Measurements from ENCODE around the gene NFIX. TPM values are rescaled to one million over a fixed set of nuclear protein-coding genes. Genes with fewer than 3 reads are reported as not detected.

NFIX gene
- total RNA-seq, 1 donor: 114 TPM

DNA sequence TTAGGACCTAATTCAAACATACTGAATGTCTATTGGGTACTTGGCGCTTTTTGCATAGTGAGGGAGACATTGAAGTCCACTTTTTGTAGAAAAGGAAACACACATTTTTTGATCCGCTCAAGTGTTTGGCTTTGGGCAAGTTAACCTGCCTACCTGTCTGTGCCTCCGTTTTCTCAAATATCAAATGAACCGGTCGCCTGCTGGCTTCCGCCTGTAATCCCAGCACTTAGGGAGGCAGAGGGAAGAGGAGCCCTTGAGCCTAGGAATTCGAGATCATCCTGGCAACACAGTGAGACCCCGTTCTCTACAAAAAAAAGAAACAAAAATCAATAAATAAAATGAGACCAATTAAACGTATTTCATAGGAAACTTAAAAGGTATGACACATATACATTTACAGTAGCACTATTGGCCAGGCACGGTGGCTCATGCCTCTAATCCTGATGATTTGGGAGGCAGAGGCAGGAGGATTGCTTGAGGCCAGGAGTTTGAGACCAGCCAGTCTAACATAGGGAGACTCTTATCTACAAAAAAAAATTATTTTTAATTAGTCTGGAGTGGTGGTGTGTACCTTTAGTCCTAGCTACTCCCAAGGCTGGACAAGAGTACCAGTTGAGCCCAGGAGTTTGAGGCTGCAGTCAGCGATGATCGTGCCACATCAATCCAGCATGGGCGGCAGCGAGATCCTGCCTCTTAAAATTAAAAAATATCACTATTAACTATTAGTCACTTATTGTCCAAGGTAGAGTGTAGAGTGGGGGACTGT, 48.4 kb upstream of the NFIX start:
- Histone ChIP-seq H3K36me3 (ENCODE audit: insufficient read depth, low read length) (peaks cover 73% of the 10 kb centered on the region), H2AFZ (ENCODE audit: low read length) (no peak overlapping the region), H3K79me2 (ENCODE audit: insufficient read depth, low read length) (peaks cover 67% of the 10 kb centered on the region), H4K20me1 (ENCODE audit: insufficient read depth, low read length) (peaks cover 25% of the 10 kb centered on the region), H3K27ac (ENCODE audit: low read depth, low read length) (peak overlapping the region; percentile 81), H3K4me3 (ENCODE audit: insufficient read depth, low read length) (peak overlapping the region; percentile 73), H3K4me1 (ENCODE audit: insufficient read depth, low read length) (peaks cover 12% of the 10 kb centered on the region), H3K9me3 (ENCODE audit: low read depth, low read length) (no peaks in the 10 kb centered on the region), H3K27me3 (ENCODE audit: insufficient read depth, low read length) (no peaks in the 10 kb centered on the region), H3K4me2 (ENCODE audit: insufficient read depth, low read length) (peak overlapping the region; percentile 93)
- TF ChIP-seq, protein P1, sequence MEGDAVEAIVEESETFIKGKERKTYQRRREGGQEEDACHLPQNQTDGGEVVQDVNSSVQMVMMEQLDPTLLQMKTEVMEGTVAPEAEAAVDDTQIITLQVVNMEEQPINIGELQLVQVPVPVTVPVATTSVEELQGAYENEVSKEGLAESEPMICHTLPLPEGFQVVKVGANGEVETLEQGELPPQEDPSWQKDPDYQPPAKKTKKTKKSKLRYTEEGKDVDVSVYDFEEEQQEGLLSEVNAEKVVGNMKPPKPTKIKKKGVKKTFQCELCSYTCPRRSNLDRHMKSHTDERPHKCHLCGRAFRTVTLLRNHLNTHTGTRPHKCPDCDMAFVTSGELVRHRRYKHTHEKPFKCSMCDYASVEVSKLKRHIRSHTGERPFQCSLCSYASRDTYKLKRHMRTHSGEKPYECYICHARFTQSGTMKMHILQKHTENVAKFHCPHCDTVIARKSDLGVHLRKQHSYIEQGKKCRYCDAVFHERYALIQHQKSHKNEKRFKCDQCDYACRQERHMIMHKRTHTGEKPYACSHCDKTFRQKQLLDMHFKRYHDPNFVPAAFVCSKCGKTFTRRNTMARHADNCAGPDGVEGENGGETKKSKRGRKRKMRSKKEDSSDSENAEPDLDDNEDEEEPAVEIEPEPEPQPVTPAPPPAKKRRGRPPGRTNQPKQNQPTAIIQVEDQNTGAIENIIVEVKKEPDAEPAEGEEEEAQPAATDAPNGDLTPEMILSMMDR (IDR thresholded peaks at IDR 0.05; ENCODE audit: extremely low read depth, low read depth, low read length): no peak
- peak; percentile 37 for DNase-seq (ENCODE audit: insufficient read length, low spot score, missing footprints)

DNA sequence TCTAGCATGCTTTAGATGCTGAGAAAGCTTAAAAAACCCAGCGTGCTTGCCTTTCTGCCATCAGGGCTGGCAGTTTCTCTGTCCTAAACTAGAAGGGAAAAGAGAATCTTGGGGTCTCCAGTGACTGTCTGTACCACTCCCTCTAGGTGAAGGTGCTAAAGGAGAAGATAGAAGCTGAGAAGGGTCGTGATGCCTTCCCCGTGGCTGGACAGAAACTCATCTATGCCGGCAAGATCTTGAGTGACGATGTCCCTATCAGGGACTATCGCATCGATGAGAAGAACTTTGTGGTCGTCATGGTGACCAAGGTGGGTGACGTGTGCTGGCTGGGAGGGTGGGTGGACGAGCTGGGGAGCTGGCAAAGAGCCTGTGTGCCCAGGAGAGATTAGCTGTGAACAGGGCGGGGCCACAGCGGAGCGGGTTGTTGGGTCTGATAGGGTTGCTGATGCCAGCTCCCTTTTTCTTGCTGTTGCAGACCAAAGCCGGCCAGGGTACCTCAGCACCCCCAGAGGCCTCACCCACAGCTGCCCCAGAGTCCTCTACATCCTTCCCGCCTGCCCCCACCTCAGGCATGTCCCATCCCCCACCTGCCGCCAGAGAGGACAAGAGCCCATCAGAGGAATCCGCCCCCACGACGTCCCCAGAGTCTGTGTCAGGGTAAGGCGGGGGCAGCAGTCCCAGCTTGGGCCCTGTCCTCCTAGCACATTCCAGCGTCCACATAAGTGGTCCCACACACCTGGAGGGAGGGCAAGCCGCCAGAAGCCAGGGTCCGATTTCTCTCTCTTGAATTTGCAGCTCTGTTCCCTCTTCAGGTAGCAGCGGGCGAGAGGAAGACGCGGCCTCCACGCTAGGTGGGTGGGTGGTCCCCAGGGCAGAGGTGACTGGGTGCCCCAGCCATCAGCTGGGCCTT, 47.3 kb upstream of the NFIX start:
- Histone ChIP-seq H3K4me3 (ENCODE audit: insufficient read depth, low read length) (no peak overlapping the region), H3K9me3 (ENCODE audit: low read depth, low read length) (no peaks in the 10 kb centered on the region), H3K27me3 (ENCODE audit: insufficient read depth, low read length) (no peaks in the 10 kb centered on the region), H3K4me1 (ENCODE audit: insufficient read depth, low read length) (peaks cover 22% of the 10 kb centered on the region), H3K4me2 (ENCODE audit: insufficient read depth, low read length) (no peak overlapping the region), H4K20me1 (ENCODE audit: insufficient read depth, low read length) (peaks cover 18% of the 10 kb centered on the region), H2AFZ (ENCODE audit: low read length) (no peak overlapping the region), H3K27ac (ENCODE audit: low read depth, low read length) (peak overlapping the region; percentile 81), H3K79me2 (ENCODE audit: insufficient read depth, low read length) (peaks cover 59% of the 10 kb centered on the region), H3K36me3 (ENCODE audit: insufficient read depth, low read length) (peaks cover 71% of the 10 kb centered on the region)
- peak; percentile 75 for DNase-seq (ENCODE audit: insufficient read length, low spot score, missing footprints)
- TF ChIP-seq, protein P1 (IDR thresholded peaks at IDR 0.05; ENCODE audit: extremely low read depth, low read depth, low read length): no peak

DNA sequence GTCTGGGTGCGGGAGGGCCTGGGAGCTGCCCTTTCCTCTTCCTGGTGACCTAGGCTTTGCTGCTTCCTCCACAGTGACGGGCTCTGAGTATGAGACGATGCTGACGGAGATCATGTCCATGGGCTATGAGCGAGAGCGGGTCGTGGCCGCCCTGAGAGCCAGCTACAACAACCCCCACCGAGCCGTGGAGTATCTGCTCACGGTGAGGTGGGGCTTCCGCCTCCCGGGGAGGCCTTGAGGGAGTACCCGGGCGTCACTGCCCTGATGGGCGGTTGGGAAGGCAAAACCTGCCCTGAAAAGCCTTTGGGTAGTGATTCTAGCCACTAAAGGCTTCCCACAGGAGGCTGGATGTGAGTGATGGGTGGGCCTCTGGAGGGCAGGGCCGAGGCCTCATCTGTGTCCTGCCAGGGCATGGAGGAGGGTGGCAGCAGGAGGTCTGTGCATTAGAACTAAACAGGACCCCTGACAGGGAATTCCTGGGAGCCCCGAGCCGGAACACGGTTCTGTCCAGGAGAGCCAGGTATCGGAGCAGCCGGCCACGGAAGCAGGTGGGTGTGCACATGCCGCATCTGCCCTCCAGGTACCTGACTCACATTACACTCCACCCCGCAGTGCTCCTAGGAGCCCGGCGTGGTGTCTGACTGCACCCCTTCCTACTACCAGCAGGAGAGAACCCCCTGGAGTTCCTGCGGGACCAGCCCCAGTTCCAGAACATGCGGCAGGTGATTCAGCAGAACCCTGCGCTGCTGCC, 46.5 kb upstream of the NFIX start:
- peak; percentile 60 for DNase-seq (ENCODE audit: insufficient read length, low spot score, missing footprints)
- H3K27me3 ChIP-seq (ENCODE audit: insufficient read depth, low read length): no peaks in the 10 kb centered on the region
- H3K79me2 ChIP-seq (ENCODE audit: insufficient read depth, low read length): peaks cover 57% of the 10 kb centered on the region
- TF ChIP-seq, protein P1 (IDR thresholded peaks at IDR 0.05; ENCODE audit: extremely low read depth, low read depth, low read length): no peak
- no peak overlapping the region for H3K4me2 ChIP-seq (ENCODE audit: insufficient read depth, low read length)
- H2AFZ ChIP-seq (ENCODE audit: low read length): no peak overlapping the region
- no peaks in the 10 kb centered on the region for H3K9me3 ChIP-seq (ENCODE audit: low read depth, low read length)
- peak overlapping the region; percentile 11 for H3K27ac ChIP-seq (ENCODE audit: low read depth, low read length)
- H3K4me1 ChIP-seq (ENCODE audit: insufficient read depth, low read length): peaks cover 30% of the 10 kb centered on the region
- peaks cover 11% of the 10 kb centered on the region for H4K20me1 ChIP-seq (ENCODE audit: insufficient read depth, low read length)
- no peak overlapping the region for H3K4me3 ChIP-seq (ENCODE audit: insufficient read depth, low read length)
- H3K36me3 ChIP-seq (ENCODE audit: insufficient read depth, low read length): peaks cover 68% of the 10 kb centered on the region
